Upper lobe of right lung (tissue), 1 donor: ENCODE data around the gene CNGA2. TPM values are rescaled to one million over a fixed set of nuclear protein-coding genes. Genes with fewer than 3 reads are reported as not detected.

Source experiments
- ATAC-seq: fragments of 200-7000 bp; cut with Tn5 transposase; one replicate; pipeline ENCODE4 v1.9.1; 2020; ENCODE audit warnings: mild to moderate bottlenecking, moderate library complexity
- DNase-seq: peaks from one replicate; pipeline ENCODE4 v3.0.0-alpha.2; 2020
- H3K27ac ChIP-seq: fragments of 200-600 bp; one replicate; pipeline ENCODE4 v1.8.0; 2022
- H3K27me3 ChIP-seq: fragments of 200-600 bp; one replicate; pipeline ENCODE4 v1.8.0; 2022; ENCODE audit warnings: mild to moderate bottlenecking
- H3K36me3 ChIP-seq: fragments of 200-600 bp; one replicate; pipeline ENCODE4 v1.8.0; 2022
- H3K4me1 ChIP-seq: fragments of 200-600 bp; one replicate; pipeline ENCODE4 v1.8.0; 2022
- H3K4me3 ChIP-seq: fragments of 200-600 bp; one replicate; pipeline ENCODE4 v1.8.0; 2022; ENCODE audit warnings: mild to moderate bottlenecking
- H3K9me3 ChIP-seq: fragments of 200-600 bp; one replicate; pipeline ENCODE4 v1.8.0; 2022
- intact Hi-C: fragments of 100-400 bp; cut with DNase I; formaldehyde crosslinking; loops from one replicate; pipeline ENCODE4 v1.11.0; 2022
- total RNA-seq: library from RNA; stranded (reverse); fragmentation: NEBNext Ultra II Directional; extraction: Animal tissue kit (Norgen Biotek cat#: 25700); gene quantifications from one replicate; pipeline ENCODE4 v1.2.1, GENCODE V29; 2021
- TF ChIP-seq, protein P1 (sequence below): fragments of 200-600 bp; IDR thresholded peaks from one replicate; pipeline ENCODE4 v1.8.0; 2022; ENCODE audit warnings: antibody characterized with exemption
- donor health status: DM: no; HTN: yes; CAD: no; lungs with severe emphysema.

The CNGA2 gene
- total RNA-seq, 1 donor from 2014 or later: not detected

DNA sequence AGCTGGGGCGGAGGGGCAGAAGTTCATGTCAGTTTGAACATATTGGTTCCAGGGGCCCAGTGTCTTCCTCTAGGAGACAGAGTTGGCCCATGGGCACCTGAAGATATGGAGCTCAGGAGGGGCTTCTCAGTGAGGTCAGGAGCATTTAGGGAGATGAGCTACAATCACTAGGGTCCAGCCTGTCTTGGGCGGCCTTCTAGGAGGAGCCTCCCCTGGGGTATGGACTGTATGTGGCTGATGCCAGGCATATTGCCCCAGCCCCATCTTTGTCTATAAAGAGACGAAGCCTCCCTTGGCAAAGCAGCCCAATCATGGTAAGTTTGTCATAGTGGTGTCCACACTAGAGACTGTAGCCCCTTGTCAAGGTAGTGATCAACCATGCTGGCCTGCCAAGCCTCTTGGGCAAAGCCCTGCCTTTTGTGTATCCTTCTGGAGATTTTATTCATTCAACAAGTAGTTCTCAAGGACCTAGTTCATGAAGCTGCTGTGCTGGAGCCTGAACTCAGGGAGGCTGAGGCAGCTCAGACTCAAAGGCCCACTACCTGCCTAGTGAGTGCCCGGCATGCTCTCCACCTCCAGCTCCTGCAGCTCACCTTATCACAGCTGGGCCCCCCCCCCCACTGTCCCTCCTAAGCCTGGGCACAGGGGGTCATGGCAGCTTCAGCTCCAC, 5.4 kb upstream of the CNGA2 start:
- no peak overlapping the region for H3K4me3 ChIP-seq
- no peaks in the 10 kb centered on the region for H3K9me3 ChIP-seq
- no peaks in the 10 kb centered on the region for H3K4me1 ChIP-seq
- ATAC-seq: no peak
- DNase-seq: no peak
- H3K27ac ChIP-seq: no peak overlapping the region
- intact Hi-C loops: no loop called here
- H3K36me3 ChIP-seq: no peaks in the 10 kb centered on the region
- TF ChIP-seq, protein P1, sequence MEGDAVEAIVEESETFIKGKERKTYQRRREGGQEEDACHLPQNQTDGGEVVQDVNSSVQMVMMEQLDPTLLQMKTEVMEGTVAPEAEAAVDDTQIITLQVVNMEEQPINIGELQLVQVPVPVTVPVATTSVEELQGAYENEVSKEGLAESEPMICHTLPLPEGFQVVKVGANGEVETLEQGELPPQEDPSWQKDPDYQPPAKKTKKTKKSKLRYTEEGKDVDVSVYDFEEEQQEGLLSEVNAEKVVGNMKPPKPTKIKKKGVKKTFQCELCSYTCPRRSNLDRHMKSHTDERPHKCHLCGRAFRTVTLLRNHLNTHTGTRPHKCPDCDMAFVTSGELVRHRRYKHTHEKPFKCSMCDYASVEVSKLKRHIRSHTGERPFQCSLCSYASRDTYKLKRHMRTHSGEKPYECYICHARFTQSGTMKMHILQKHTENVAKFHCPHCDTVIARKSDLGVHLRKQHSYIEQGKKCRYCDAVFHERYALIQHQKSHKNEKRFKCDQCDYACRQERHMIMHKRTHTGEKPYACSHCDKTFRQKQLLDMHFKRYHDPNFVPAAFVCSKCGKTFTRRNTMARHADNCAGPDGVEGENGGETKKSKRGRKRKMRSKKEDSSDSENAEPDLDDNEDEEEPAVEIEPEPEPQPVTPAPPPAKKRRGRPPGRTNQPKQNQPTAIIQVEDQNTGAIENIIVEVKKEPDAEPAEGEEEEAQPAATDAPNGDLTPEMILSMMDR: no peak
- H3K27me3 ChIP-seq: no peaks in the 10 kb centered on the region

DNA sequence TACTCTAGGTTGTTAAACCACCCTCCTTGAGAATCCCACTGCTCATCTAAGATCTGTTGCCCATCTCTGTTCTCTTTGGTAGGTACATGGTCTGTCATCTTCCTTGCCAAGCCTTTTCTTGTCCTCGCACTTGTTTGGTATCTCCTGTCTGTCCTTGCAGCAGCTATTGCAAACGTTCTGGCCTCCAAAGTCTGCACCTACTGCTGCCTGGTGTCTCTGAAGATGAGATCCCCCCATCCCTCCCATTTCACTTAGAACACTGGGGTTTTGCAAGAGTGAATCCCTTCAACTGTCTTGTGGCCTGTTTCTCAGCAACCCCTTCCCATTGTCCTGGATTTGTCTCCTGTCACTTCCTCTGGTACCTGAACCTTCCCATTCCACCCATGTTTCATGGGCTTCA, 673 bp downstream of the CNGA2 start:
- intact Hi-C loops: no loop called here
- DNase-seq: no peak

DNA sequence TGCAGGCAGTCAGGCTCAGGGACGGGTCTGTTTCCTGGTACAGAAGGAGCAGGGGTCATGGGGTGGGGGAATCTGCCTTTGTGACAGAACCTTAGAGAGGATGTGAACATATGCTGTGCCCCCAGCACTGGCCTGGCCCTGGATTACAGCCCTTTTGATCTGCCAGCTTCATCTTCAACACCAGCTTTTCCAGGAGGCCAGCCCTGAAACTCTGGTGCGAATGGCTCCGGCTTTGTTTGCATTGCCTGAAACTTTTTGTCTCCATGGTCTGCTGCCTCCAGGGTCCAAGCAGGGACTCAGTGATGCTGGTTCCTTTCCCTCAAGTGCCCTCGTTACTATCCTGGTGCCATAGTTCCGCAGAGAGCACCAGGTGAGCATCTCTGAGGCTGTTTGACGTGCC, 2.1 kb downstream of the CNGA2 start:
- no peak for ATAC-seq
- no peaks in the 10 kb centered on the region for H3K4me1 ChIP-seq
- intact Hi-C loops: no loop called here

More for the DNA sequence above, 673 bp downstream of the CNGA2 start:
- no peak for ATAC-seq
- TF ChIP-seq, protein P1: no peak
- Histone ChIP-seq H3K4me3 (no peak overlapping the region), H3K27ac (no peak overlapping the region), H3K9me3 (no peaks in the 10 kb centered on the region), H3K36me3 (no peaks in the 10 kb centered on the region), H3K4me1 (no peaks in the 10 kb centered on the region), H3K27me3 (no peaks in the 10 kb centered on the region)

DNA sequence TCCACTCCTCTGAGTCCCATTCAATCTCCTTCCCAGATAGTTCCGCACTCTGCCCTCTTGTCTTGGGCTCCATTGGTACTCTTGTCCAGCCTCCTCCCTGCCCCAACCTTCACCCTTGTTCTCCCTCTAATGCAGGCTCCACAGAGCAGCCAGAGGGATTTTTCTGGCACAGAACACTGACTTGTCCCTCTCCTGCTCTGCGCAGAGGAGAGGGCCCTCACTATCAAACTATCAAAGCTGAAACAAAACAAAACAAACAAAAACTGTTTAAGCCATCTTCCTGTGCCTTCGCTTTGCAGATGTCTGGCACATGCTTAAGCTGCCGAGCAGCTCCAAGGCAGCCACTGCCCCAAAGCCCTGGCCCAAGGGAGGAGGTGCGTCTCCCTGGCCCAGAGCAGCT, 2.9 kb downstream of the CNGA2 start:
- TF ChIP-seq, protein P1: no peak
- Histone ChIP-seq H3K36me3 (no peaks in the 10 kb centered on the region), H3K9me3 (no peaks in the 10 kb centered on the region), H3K27ac (no peak overlapping the region), H3K4me1 (no peaks in the 10 kb centered on the region), H3K4me3 (no peak overlapping the region), H3K27me3 (no peaks in the 10 kb centered on the region)
- intact Hi-C loops: no loop called here
- DNase-seq (no peak), ATAC-seq (no peak)

More for the DNA sequence above, 2.1 kb downstream of the CNGA2 start:
- Histone ChIP-seq H3K4me3 (no peak overlapping the region), H3K36me3 (no peaks in the 10 kb centered on the region), H3K9me3 (no peaks in the 10 kb centered on the region), H3K27ac (no peak overlapping the region), H3K27me3 (no peaks in the 10 kb centered on the region)
- no peak for DNase-seq
- TF ChIP-seq, protein P1: no peak

DNA sequence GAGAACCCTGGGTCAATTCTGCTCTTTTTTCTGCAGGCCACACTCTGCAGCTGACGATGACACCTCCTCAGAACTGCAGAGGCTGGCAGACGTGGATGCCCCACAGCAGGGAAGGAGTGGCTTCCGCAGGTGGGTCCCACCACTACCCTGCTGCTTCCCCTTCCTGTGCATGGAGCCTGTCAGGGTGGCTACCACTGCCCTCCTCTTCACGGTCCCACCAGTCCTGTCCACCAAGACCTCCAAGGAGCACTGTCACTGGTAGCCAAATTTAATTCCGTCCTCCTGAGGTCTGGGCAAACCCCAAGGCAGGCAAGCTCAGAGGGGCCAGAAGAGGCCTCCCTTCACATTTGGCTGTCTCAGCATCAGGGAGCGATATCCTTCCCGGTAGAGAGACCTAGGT, 4.2 kb downstream of the CNGA2 start:
- Histone ChIP-seq H3K27ac (no peak overlapping the region), H3K9me3 (no peaks in the 10 kb centered on the region), H3K4me1 (no peaks in the 10 kb centered on the region), H3K4me3 (no peak overlapping the region), H3K27me3 (no peaks in the 10 kb centered on the region), H3K36me3 (no peaks in the 10 kb centered on the region)
- TF ChIP-seq, protein P1: no peak
- ATAC-seq (no peak), DNase-seq (no peak)
- intact Hi-C loops: no loop called here

DNA sequence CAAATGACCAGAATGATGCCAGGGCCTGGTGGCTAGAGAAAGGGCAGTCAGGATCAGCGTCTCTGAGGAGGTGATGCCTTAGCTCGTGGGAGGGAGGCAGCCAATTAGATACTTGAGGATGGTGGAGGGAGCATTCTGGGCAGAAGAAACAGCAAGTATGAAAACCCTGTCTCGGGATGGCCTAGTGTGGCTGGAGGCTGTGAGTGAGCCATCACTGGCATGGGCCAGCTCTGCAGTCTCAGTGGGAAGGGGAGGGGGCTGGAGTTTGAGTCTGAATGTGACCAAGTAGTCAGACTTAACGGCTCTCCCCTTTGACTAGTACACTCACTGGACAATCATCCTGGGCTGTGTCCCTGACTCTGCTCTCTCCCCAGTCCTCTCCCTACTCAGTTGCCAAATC, 7.1 kb downstream of the CNGA2 start:
- H3K9me3 ChIP-seq: no peaks in the 10 kb centered on the region
- H3K36me3 ChIP-seq: no peaks in the 10 kb centered on the region
- H3K27me3 ChIP-seq: no peaks in the 10 kb centered on the region
- TF ChIP-seq, protein P1: no peak
- ATAC-seq (no peak), DNase-seq (no peak)
- H3K4me3 ChIP-seq: no peak overlapping the region
- no peaks in the 10 kb centered on the region for H3K4me1 ChIP-seq
- intact Hi-C loops: no loop called here
- H3K27ac ChIP-seq: no peak overlapping the region
